CD14-positive monocyte (primary cell): ENCODE data around the gene WASHC4. TPM values are rescaled to one million over a fixed set of nuclear protein-coding genes. Genes with fewer than 3 reads are reported as not detected.

Experiments
- DNase-seq, 3 donors: peaks; one replicate each; pipeline ENCODE4 v3.0.0-alpha.2; 2011 to 2022
- H2AFZ ChIP-seq: 2 replicates; pipeline ENCODE4 v1.6.0; 2012; ENCODE audit warnings: mild to moderate bottlenecking, low read depth, low read length, inconsistent platforms; ENCODE audit not compliant: insufficient read depth, poor library complexity, severe bottlenecking
- H3K27ac ChIP-seq, 2 donors: 1 replicate in 1 of 2; 2 replicates in 1 of 2; pipeline ENCODE4 v1.5.1; 2012 to 2013; ENCODE audit warnings: low read length in 2 of 2, control low read depth in 1 of 2, inconsistent platforms in 1 of 2, low read depth in 1 of 2, mild to moderate bottlenecking in 1 of 2
- H3K27me3 ChIP-seq, 2 donors: one replicate each; pipeline versions ENCODE4 v1.6.0 to v1.6.1; 2011 to 2013; ENCODE audit warnings: low read length in 2 of 2; ENCODE audit not compliant: control insufficient read depth in 2 of 2, insufficient read depth in 2 of 2
- H3K36me3 ChIP-seq, 2 donors: replicated peaks in 1 of 2; 1 replicate in 1 of 2; 2 replicates in 1 of 2; pipeline versions ENCODE4 v1.5.1 to v1.6.1; 2012 to 2013; ENCODE audit warnings: low read length in 2 of 2, control low read depth in 1 of 2, inconsistent platforms in 1 of 2, mild to moderate bottlenecking in 1 of 2; ENCODE audit not compliant: insufficient read depth in 2 of 2, control insufficient read depth in 1 of 2
- H3K4me1 ChIP-seq, 2 donors: 1 replicate in 1 of 2; 2 replicates in 1 of 2; pipeline versions ENCODE4 v1.5.1 to v1.6.1; 2012 to 2013; ENCODE audit warnings: low read length in 2 of 2, control low read depth in 1 of 2, inconsistent platforms in 1 of 2, mild to moderate bottlenecking in 1 of 2, moderate library complexity in 1 of 2; ENCODE audit not compliant: insufficient read depth in 2 of 2, control insufficient read depth in 1 of 2
- H3K4me2 ChIP-seq: replicated peaks from 2 replicates; pipeline ENCODE3; 2012; ENCODE audit warnings: low read length, moderate library complexity, mild to moderate bottlenecking; ENCODE audit not compliant: poor library complexity, severe bottlenecking; ENCODE audit errors: extremely low read depth
- H3K4me3 ChIP-seq, 3 experiments: fragments of 200-600 bp in 1 of 3; sonication (generic) in 1 of 3; replicated peaks in 1 of 3; 1 replicate in 2 of 3; 2 replicates in 1 of 3; pipeline ENCODE4 v1.5.1; 2011 to 2013; ENCODE audit warnings: low read length in 3 of 3, mild to moderate bottlenecking in 3 of 3, control low read depth in 2 of 3, low read depth in 2 of 3, inconsistent platforms in 1 of 3, moderate library complexity in 1 of 3
- H3K79me2 ChIP-seq: 2 replicates; pipeline ENCODE4 v1.6.0; 2012; ENCODE audit warnings: mild to moderate bottlenecking, control low read depth, inconsistent platforms, low read length, moderate library complexity; ENCODE audit not compliant: insufficient read depth
- H3K9ac ChIP-seq: 2 replicates; pipeline ENCODE4 v1.6.0; 2017; ENCODE audit warnings: low read length, mild to moderate bottlenecking; ENCODE audit not compliant: insufficient read depth, poor library complexity, severe bottlenecking
- H3K9me3 ChIP-seq, 2 donors: replicated peaks in 1 of 2; 1 replicate in 1 of 2; 2 replicates in 1 of 2; pipeline versions ENCODE4 v1.5.1 to v1.6.1; 2012 to 2013; ENCODE audit warnings: low read length in 2 of 2, control low read depth in 1 of 2; ENCODE audit not compliant: control insufficient read depth in 1 of 2, insufficient read depth in 1 of 2
- H4K20me1 ChIP-seq: 2 replicates; pipeline ENCODE4 v1.6.0; 2012; ENCODE audit warnings: mild to moderate bottlenecking, low read length, control low read depth, moderate library complexity; ENCODE audit not compliant: insufficient read depth
- H3K27ac Mint-ChIP-seq, 7 donors: one replicate each; pipeline ENCODE4 v1.8.0; 2020; ENCODE audit warnings: mild to moderate bottlenecking in 7 of 7, mixed read lengths in 7 of 7, moderate library complexity in 6 of 7, inconsistent platforms in 2 of 7
- H3K27me3 Mint-ChIP-seq, 3 donors: one replicate each; pipeline ENCODE4 v1.8.0; 2021 to 2022; ENCODE audit warnings: low read depth in 3 of 3, mild to moderate bottlenecking in 3 of 3, mixed read lengths in 3 of 3, moderate library complexity in 3 of 3, inconsistent platforms in 1 of 3
- H3K36me3 Mint-ChIP-seq, 2 donors: one replicate each; pipeline ENCODE4 v1.8.0; 2020; ENCODE audit warnings: mixed read lengths in 2 of 2, inconsistent platforms in 1 of 2, mild to moderate bottlenecking in 1 of 2
- H3K4me1 Mint-ChIP-seq: one replicate; pipeline ENCODE4 v1.8.0; 2020; ENCODE audit warnings: mild to moderate bottlenecking, mixed read lengths
- H3K4me3 Mint-ChIP-seq, 2 donors: one replicate each; pipeline ENCODE4 v1.8.0; 2020; ENCODE audit warnings: mild to moderate bottlenecking in 2 of 2, mixed read lengths in 2 of 2, moderate library complexity in 1 of 2
- H3K9me3 Mint-ChIP-seq, 7 donors: one replicate each; pipeline ENCODE4 v1.8.0; 2020 to 2022; ENCODE audit warnings: mixed read lengths in 7 of 7, mild to moderate bottlenecking in 6 of 7, moderate library complexity in 6 of 7, inconsistent platforms in 2 of 7
- CTCF ChIP-seq: fragments of 200-600 bp; IDR thresholded peaks from one replicate; pipeline ENCODE4 v1.8.0; 2022; ENCODE audit warnings: antibody characterized with exemption, mild to moderate bottlenecking
- WGBS: methylation state at CpG from one replicate; pipeline ENCODE4 v1.1.5; 2013; ENCODE audit warnings: missing lambda C conversion rate; ENCODE audit not compliant: insufficient coverage; 5-methylcytosine and 5-hydroxymethylcytosine counted together
- intact Hi-C, 2 donors: fragments of 100-400 bp; cut with micrococcal nuclease; formaldehyde crosslinking; loops; one replicate each; pipeline versions ENCODE4 v1.15.0 to v1.15.1; 2023
- polyA plus RNA-seq, 3 donors: library from polyadenylated mRNA; depleted of rRNA in 1 of 3; unstranded in 2 of 3; stranded (reverse) in 1 of 3; fragments of 300-500 nt in 2 of 3; fragments of >200 nt in 1 of 3; fragmentation: Illumina TruSeq in 2 of 3; gene quantifications; 1 replicate in 2 of 3; 2 replicates in 1 of 3; pipeline ENCODE4 v1.2.3, GENCODE V29; 2012 to 2021

Gene WASHC4
- polyA plus RNA-seq, 3 donors = 62.6 to 95.3 (median 69.0) TPM

GRCh38 chr12:105064564-105065178 lies 42.9 kb upstream of the WASHC4 start:
- no peak overlapping the region for H3K27ac Mint-ChIP-seq
- H3K79me2 ChIP-seq = no peaks in the 10 kb centered on the region

GRCh38 chr12:105067511-105068031 lies 40.0 kb upstream of the WASHC4 start:
- TF ChIP-seq CTCF = no peak
- no peak for DNase-seq
- Histone ChIP-seq H3K27ac (no peak overlapping the region), H3K9ac (no peak overlapping the region), H4K20me1 (no peaks in the 10 kb centered on the region), H3K4me1 (no peaks in the 10 kb centered on the region), H3K4me3 (no peak overlapping the region), H3K79me2 (no peaks in the 10 kb centered on the region), H3K27me3 (no peaks in the 10 kb centered on the region), H3K36me3 (no peaks in the 10 kb centered on the region), H3K4me2 (no peak overlapping the region), H3K9me3 (no peaks in the 10 kb centered on the region), H2AFZ (no peak overlapping the region)
- H3K27ac Mint-ChIP-seq = no peak overlapping the region
- WGBS = 80% methylated on average over 5 of the region's 6 CpGs
- H3K9me3 Mint-ChIP-seq = no peaks in the 10 kb centered on the region
- intact Hi-C loops = no loop called here
- no peaks in the 10 kb centered on the region for H3K4me1 Mint-ChIP-seq
- peaks cover 0 to 2% (median 0%) of the 10 kb centered on the region in 3 donors for H3K27me3 Mint-ChIP-seq
- peaks cover 0 to 3% of the 10 kb centered on the region in 2 donors for H3K36me3 Mint-ChIP-seq
- no peak overlapping the region for H3K4me3 Mint-ChIP-seq

More at GRCh38 chr12:105064564-105065178, 42.9 kb upstream of the WASHC4 start:
- Histone ChIP-seq H2AFZ (no peak overlapping the region), H3K9me3 (no peaks in the 10 kb centered on the region), H3K27me3 (no peaks in the 10 kb centered on the region), H3K4me2 (no peak overlapping the region), H3K9ac (no peak overlapping the region), H4K20me1 (no peaks in the 10 kb centered on the region), H3K27ac (no peak overlapping the region), H3K4me1 (peaks cover 0 to 5% of the 10 kb centered on the region in 2 donors), H3K36me3 (no peaks in the 10 kb centered on the region), H3K4me3 (no peak overlapping the region)
- intact Hi-C loops = no loop called here
- Mint-ChIP-seq H3K27me3 (peaks cover 0 to 2% (median 0%) of the 10 kb centered on the region in 3 donors), H3K4me3 (no peak overlapping the region), H3K36me3 (no peaks in the 10 kb centered on the region), H3K4me1 (peaks cover 4% of the 10 kb centered on the region), H3K9me3 (no peaks in the 10 kb centered on the region)
- TF ChIP-seq CTCF = no peak
- 88% methylated on average over 4 of the region's 7 CpGs for WGBS
- DNase-seq = no peak
